Measurements from ENCODE around the gene ATG16L1.

ATG16L1 gene

DNA sequence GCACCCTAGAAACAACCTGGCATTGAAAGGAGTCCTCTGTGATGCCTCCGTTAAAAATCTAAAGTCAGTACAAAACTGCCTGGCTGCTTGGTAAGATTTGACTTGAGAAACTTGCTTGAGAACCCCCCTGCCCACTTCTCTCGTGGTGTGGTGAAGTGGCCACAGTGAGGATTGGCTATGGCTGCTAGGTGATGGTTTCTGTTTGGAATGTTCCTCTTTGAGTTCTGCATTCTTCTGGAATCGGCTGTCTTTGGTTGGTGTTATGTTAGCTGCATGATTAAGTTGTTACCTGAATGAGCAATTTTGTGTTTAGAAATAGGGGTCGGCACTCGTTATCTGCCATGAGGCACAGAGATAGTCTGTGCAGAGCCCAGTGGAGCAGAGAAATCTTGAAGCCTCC lies 34.4 kb downstream of the ATG16L1 start (continued):
- TF ChIP-seq ZSCAN16 (tag by site-specific recombination; IDR thresholded peaks at IDR 0.05) (no peak), ZFP69B (tag by site-specific recombination; IDR thresholded peaks at IDR 0.05) (no peak), ZNF624 (tag by site-specific recombination; IDR thresholded peaks at IDR 0.05) (no peak), ZNF707 (tag by site-specific recombination; IDR thresholded peaks at IDR 0.05) (no peak), RBAK (tag by site-specific recombination; IDR thresholded peaks at IDR 0.05) (no peak), ZNF394 (tag by site-specific recombination; IDR thresholded peaks at IDR 0.05; ENCODE audit: borderline replicate concordance) (no peak), ZFP3 (tag by site-specific recombination; IDR thresholded peaks at IDR 0.05; ENCODE audit: low read depth) (no peak), ZNF623 (tag by site-specific recombination; IDR thresholded peaks at IDR 0.05) (no peak)

DNA sequence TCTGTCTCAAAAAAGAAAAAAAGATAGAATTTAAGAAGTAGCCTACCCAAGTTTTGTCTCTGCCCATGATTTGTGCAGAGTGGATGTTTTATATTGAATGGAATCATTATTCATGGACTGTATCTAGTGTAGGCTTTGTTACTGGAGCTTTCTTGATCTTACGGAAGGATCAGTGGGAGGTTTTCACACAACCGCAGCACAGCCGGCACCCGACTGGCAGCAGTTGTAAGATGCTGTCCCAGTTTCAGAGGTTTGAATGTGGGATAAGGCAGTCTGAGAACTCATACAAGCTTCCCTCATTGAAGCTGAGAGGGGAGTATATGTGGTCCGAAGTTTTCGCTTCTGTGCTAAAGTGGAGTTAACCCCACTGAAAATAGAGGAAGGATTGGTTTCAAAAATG lies 36.4 kb downstream of the ATG16L1 start:
- H3K36me3 ChIP-seq (ENCODE audit: control insufficient read depth in 2 of 2, insufficient read depth in 1 of 2, low read length in 2 of 2): peaks cover 18 to 86% of the 10 kb centered on the region in 2 experiments

DNA sequence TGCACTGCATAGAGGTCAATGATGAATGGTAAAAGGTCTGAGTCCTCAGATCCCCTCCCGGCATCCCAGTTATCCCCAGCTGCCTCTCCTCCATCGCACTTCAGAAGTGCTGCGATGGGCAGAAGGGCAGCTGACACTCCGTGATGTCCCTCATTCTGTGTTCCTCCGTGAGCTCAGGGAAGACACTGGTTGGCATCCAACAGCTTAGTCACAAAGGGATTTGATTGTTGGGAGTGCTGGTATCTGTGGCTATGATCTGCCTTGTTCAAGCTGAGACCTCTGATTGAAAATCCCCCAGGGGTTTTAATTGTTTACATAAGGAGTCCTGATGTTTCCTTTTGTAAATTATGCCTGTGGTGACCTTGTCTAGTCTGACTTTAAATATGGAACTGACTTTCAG lies 37.2 kb downstream of the ATG16L1 start:
- ChIA-PET POLR2A (no interaction called here), CTCF (no interaction called here)
- Histone ChIP-seq H3K27ac (ENCODE audit: extremely low read depth, low read depth, low read length) (no peak overlapping the region), H3K4me1 (ENCODE audit: control insufficient read depth, insufficient read depth, low read length) (no peaks in the 10 kb centered on the region), H3K4me3 (ENCODE audit: low read depth, low read length) (no peak overlapping the region), H3K9me3 (ENCODE audit: control insufficient read depth, insufficient read depth, low read depth, low read length) (no peaks in the 10 kb centered on the region), H3K36me3 (ENCODE audit: control insufficient read depth in 2 of 2, insufficient read depth in 1 of 2, low read length in 2 of 2) (peaks cover 13 to 91% of the 10 kb centered on the region in 2 experiments; a peak in 2 of 3 replicates)
- TF ChIP-seq, protein P1, sequence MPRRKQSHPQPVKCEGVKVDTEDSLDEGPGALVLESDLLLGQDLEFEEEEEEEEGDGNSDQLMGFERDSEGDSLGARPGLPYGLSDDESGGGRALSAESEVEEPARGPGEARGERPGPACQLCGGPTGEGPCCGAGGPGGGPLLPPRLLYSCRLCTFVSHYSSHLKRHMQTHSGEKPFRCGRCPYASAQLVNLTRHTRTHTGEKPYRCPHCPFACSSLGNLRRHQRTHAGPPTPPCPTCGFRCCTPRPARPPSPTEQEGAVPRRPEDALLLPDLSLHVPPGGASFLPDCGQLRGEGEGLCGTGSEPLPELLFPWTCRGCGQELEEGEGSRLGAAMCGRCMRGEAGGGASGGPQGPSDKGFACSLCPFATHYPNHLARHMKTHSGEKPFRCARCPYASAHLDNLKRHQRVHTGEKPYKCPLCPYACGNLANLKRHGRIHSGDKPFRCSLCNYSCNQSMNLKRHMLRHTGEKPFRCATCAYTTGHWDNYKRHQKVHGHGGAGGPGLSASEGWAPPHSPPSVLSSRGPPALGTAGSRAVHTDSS (tag by site-specific recombination; IDR thresholded peaks at IDR 0.05): no peak
- TF ChIP-seq, protein P2, sequence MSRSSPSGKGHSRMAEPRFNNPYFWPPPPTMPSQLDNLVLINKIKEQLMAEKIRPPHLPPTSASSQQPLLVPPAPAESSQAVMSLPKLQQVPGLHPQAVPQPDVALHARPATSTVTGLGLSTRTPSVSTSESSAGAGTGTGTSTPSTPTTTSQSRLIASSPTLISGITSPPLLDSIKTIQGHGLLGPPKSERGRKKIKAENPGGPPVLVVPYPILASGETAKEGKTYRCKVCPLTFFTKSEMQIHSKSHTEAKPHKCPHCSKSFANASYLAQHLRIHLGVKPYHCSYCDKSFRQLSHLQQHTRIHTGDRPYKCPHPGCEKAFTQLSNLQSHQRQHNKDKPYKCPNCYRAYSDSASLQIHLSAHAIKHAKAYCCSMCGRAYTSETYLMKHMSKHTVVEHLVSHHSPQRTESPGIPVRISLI (tag by site-specific recombination; IDR thresholded peaks at IDR 0.05): no peak
- TF ChIP-seq ZNF146 (tag by site-specific recombination; IDR thresholded peaks at IDR 0.05) (no peak), ZNF701 (tag by site-specific recombination; IDR thresholded peaks at IDR 0.05) (no peak), ZNF621 (tag by site-specific recombination; IDR thresholded peaks at IDR 0.05) (no peak), REPIN1 (tag by site-specific recombination; IDR thresholded peaks at IDR 0.05; ENCODE audit: low read depth) (no peak)
- TF ChIP-seq, protein P3, sequence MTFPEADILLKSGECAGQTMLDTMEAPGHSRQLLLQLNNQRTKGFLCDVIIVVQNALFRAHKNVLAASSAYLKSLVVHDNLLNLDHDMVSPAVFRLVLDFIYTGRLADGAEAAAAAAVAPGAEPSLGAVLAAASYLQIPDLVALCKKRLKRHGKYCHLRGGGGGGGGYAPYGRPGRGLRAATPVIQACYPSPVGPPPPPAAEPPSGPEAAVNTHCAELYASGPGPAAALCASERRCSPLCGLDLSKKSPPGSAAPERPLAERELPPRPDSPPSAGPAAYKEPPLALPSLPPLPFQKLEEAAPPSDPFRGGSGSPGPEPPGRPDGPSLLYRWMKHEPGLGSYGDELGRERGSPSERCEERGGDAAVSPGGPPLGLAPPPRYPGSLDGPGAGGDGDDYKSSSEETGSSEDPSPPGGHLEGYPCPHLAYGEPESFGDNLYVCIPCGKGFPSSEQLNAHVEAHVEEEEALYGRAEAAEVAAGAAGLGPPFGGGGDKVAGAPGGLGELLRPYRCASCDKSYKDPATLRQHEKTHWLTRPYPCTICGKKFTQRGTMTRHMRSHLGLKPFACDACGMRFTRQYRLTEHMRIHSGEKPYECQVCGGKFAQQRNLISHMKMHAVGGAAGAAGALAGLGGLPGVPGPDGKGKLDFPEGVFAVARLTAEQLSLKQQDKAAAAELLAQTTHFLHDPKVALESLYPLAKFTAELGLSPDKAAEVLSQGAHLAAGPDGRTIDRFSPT (tag by site-specific recombination; IDR thresholded peaks at IDR 0.05): no peak

More for the DNA sequence above, 36.4 kb downstream of the ATG16L1 start:
- H3K9me3 ChIP-seq (ENCODE audit: control insufficient read depth, insufficient read depth, low read depth, low read length): no peaks in the 10 kb centered on the region
- POLR2A ChIA-PET: no interaction called here
- no peak overlapping the region for H3K4me3 ChIP-seq (ENCODE audit: low read depth, low read length)
- CTCF ChIA-PET: no interaction called here
- no peak for TF ChIP-seq ZNF785 (tag by site-specific recombination; IDR thresholded peaks at IDR 0.05)
- TF ChIP-seq ZBTB20 (tag by site-specific recombination; IDR thresholded peaks at IDR 0.05): no peak
- no peak for TF ChIP-seq GLI4 (tag by site-specific recombination; IDR thresholded peaks at IDR 0.05)
- no peak for TF ChIP-seq ZNF621 (tag by site-specific recombination; IDR thresholded peaks at IDR 0.05)
- TF ChIP-seq, protein P4, sequence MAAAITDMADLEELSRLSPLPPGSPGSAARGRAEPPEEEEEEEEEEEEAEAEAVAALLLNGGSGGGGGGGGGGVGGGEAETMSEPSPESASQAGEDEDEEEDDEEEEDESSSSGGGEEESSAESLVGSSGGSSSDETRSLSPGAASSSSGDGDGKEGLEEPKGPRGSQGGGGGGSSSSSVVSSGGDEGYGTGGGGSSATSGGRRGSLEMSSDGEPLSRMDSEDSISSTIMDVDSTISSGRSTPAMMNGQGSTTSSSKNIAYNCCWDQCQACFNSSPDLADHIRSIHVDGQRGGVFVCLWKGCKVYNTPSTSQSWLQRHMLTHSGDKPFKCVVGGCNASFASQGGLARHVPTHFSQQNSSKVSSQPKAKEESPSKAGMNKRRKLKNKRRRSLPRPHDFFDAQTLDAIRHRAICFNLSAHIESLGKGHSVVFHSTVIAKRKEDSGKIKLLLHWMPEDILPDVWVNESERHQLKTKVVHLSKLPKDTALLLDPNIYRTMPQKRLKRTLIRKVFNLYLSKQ (tag by site-specific recombination; IDR thresholded peaks at IDR 0.05; ENCODE audit: borderline replicate concordance): no peak
- no peak for TF ChIP-seq SP3 (tag by site-specific recombination; IDR thresholded peaks at IDR 0.05)
- no peak for TF ChIP-seq YY1 (tag by site-specific recombination; IDR thresholded peaks at IDR 0.05)
- no peak for TF ChIP-seq SETDB1 (IDR thresholded peaks at IDR 0.05; ENCODE audit: insufficient read length, low read length)
- TF ChIP-seq, protein P5, sequence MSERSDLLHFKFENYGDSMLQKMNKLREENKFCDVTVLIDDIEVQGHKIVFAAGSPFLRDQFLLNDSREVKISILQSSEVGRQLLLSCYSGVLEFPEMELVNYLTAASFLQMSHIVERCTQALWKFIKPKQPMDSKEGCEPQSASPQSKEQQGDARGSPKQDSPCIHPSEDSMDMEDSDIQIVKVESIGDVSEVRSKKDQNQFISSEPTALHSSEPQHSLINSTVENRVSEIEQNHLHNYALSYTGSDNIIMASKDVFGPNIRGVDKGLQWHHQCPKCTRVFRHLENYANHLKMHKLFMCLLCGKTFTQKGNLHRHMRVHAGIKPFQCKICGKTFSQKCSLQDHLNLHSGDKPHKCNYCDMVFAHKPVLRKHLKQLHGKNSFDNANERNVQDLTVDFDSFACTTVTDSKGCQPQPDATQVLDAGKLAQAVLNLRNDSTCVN (tag by site-specific recombination; optimal IDR thresholded peaks at IDR 0.05): no peak
- TF ChIP-seq ZNF184 (tag by site-specific recombination; IDR thresholded peaks at IDR 0.05): no peak
- no peak for TF ChIP-seq ZNF837 (tag by site-specific recombination; IDR thresholded peaks at IDR 0.05)
- no peak overlapping the region for H3K27ac ChIP-seq (ENCODE audit: extremely low read depth, low read depth, low read length)
- no peaks in the 10 kb centered on the region for H3K4me1 ChIP-seq (ENCODE audit: control insufficient read depth, insufficient read depth, low read length)

Data from HEK293 (cell line).